Body of pancreas (tissue), 4 donors: ENCODE data around the gene CORO1A. TPM values are rescaled to one million over a fixed set of nuclear protein-coding genes. Genes with fewer than 3 reads are reported as not detected.

ENCODE experiments used
- ATAC-seq: fragments of 150-250 bp; one replicate; pipeline ENCODE4 v1.9.1; 2016
- DNase-seq, 4 donors: peaks; one replicate each; pipeline ENCODE4 v3.0.0-alpha.2; 2019
- H3K27ac ChIP-seq, 4 donors: fragments of 200-600 bp; sonication (generic); 1 replicate in 3 of 4; 2 replicates in 1 of 4; pipeline versions ENCODE4 v1.5.1 to v1.6.1; 2016 to 2019; ENCODE audit warnings: mild to moderate bottlenecking in 1 of 4, mixed read lengths in 1 of 4, moderate library complexity in 1 of 4
- H3K27me3 ChIP-seq, 2 donors: fragments of 200-600 bp; sonication (generic); one replicate each; pipeline ENCODE4 v1.6.0; 2016; ENCODE audit warnings: mild to moderate bottlenecking in 1 of 2
- H3K36me3 ChIP-seq, 2 donors: fragments of 200-600 bp; sonication (generic); replicated peaks in 1 of 2; 2 replicates each; pipeline ENCODE4 v1.5.1; 2016; ENCODE audit warnings: low read depth in 2 of 2; ENCODE audit not compliant: insufficient read depth in 1 of 2
- H3K4me1 ChIP-seq: fragments of 200-600 bp; sonication (generic); one replicate; pipeline ENCODE4 v1.6.0; 2016
- H3K4me3 ChIP-seq, 2 donors: fragments of 200-600 bp; sonication (generic); 1 replicate in 1 of 2; 2 replicates in 1 of 2; pipeline ENCODE4 v1.5.1; 2016 to 2019
- H3K9me3 ChIP-seq, 3 donors: fragments of 200-600 bp; sonication (generic); 1 replicate in 2 of 3; 2 replicates in 1 of 3; pipeline ENCODE4 v1.5.1; 2016
- POLR2A ChIP-seq, 3 donors: fragments of 450-650 bp; IDR thresholded peaks; one replicate each; pipeline ENCODE4 v1.6.1; 2016; ENCODE audit warnings: antibody characterized with exemption in 3 of 3, mild to moderate bottlenecking in 2 of 3
- WGBS, 2 donors: methylation state at CpG; one replicate each; pipeline ENCODE4 v1.1.5; 2017; 5-methylcytosine and 5-hydroxymethylcytosine counted together
- intact Hi-C: fragments of 100-400 bp; cut with DNase I; formaldehyde crosslinking; loops from one replicate; pipeline ENCODE4 v1.15.1; 2023
- total RNA-seq, 2 donors: library from RNA; depleted of rRNA; stranded (reverse); fragments of >200 nt; gene quantifications; one replicate each; pipeline ENCODE4 v1.1.0, GENCODE V29; 2016
- TF ChIP-seq, protein P1 (sequence below), 7 experiments: fragments of 450-650 bp in 4 of 7; fragments of 200-600 bp in 3 of 7; sonication (generic) in 3 of 7; IDR thresholded peaks; one replicate each; pipeline ENCODE4 v1.5.1; 2016 to 2019; ENCODE audit warnings: antibody characterized with exemption in 7 of 7

CORO1A gene
- total RNA-seq, 2 donors from 2014 or later = 8.2 to 17.4 TPM

GRCh38 chr16:30184096-30184890 is 891 bp downstream of the CORO1A start:
- ATAC-seq (no peak), DNase-seq (peak; percentile 15 to 41 (median 20))
- peak overlapping the region in 2 of 4 donors; percentile 36 to 78 for H3K27ac ChIP-seq
- no peaks in the 10 kb centered on the region for H3K36me3 ChIP-seq
- H3K4me1 ChIP-seq = peaks cover 17% of the 10 kb centered on the region
- intact Hi-C loops = no loop called here
- H3K4me3 ChIP-seq = peak overlapping the region in 1 of 2 donors; percentile 1
- WGBS, 2 donors = 3 to 35% methylated on average over 6 to 24 of the region's 24 CpGs
- TF ChIP-seq, protein P1, sequence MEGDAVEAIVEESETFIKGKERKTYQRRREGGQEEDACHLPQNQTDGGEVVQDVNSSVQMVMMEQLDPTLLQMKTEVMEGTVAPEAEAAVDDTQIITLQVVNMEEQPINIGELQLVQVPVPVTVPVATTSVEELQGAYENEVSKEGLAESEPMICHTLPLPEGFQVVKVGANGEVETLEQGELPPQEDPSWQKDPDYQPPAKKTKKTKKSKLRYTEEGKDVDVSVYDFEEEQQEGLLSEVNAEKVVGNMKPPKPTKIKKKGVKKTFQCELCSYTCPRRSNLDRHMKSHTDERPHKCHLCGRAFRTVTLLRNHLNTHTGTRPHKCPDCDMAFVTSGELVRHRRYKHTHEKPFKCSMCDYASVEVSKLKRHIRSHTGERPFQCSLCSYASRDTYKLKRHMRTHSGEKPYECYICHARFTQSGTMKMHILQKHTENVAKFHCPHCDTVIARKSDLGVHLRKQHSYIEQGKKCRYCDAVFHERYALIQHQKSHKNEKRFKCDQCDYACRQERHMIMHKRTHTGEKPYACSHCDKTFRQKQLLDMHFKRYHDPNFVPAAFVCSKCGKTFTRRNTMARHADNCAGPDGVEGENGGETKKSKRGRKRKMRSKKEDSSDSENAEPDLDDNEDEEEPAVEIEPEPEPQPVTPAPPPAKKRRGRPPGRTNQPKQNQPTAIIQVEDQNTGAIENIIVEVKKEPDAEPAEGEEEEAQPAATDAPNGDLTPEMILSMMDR (IDR thresholded peaks at IDR 0.05) = no peak
- no peak for TF ChIP-seq POLR2A (IDR thresholded peaks at IDR 0.05)
- H3K27me3 ChIP-seq = no peaks in the 10 kb centered on the region
- H3K9me3 ChIP-seq = no peaks in the 10 kb centered on the region

GRCh38 chr16:30184891-30185682 is 1.7 kb downstream of the CORO1A start:
- peaks cover 17% of the 10 kb centered on the region for H3K4me1 ChIP-seq
- intact Hi-C loops = no loop called here
- no peak for TF ChIP-seq POLR2A (IDR thresholded peaks at IDR 0.05)
- TF ChIP-seq, protein P1 (IDR thresholded peaks at IDR 0.05) = no peak
- H3K27ac ChIP-seq = peak overlapping the region in 2 of 4 donors; percentile 17 to 53
- no peaks in the 10 kb centered on the region for H3K9me3 ChIP-seq
- no peaks in the 10 kb centered on the region for H3K27me3 ChIP-seq
- H3K36me3 ChIP-seq = no peaks in the 10 kb centered on the region
- H3K4me3 ChIP-seq = no peak overlapping the region
- DNase-seq (peak in 2 of 4 donors; percentile 11 to 12), ATAC-seq (no peak)
- 72 to 88% methylated on average over 4 to 13 of the region's 13 CpGs for WGBS, 2 donors

DNA sequence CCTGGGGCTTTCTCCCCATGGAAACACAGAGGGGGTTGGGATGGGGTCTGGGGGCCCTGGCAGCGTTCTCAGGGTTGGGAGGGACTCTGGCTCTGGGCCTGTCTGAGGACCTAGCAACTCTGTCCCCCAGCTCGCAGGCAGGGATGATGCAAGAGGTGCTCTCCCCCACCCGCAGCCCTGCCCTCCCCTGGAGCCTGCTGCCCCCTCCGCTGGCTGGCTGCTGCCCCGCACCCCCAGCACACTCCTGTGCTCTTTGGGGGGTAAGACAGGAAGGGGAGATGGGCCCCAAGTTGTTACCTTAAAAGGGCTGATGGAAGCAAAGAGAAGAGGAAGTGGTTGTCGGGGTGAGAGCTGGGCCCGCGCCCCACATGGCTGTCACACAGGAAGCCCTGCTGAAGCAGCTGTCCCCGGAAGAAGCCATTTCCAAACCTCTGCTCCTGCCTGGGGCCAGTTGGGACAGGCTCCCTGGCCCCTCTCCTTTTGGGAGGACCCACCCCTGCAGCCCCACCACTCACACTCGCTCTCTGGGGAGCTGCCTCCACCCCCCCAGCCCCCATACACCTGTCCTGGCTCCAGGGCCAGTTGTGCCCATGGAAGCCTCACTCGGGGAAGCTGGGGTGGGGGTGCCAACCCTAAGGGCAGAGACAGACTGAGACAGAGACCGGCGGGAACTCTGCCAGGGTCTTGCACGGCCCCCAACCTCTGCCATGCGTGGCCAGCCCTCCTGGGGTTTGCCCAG is 2.5 kb downstream of the CORO1A start:
- no peaks in the 10 kb centered on the region for H3K9me3 ChIP-seq
- peaks cover 17% of the 10 kb centered on the region for H3K4me1 ChIP-seq
- H3K27ac ChIP-seq = peak overlapping the region in 2 of 4 donors; percentile 17 to 53
- no peak for TF ChIP-seq POLR2A (IDR thresholded peaks at IDR 0.05)
- TF ChIP-seq, protein P1 (IDR thresholded peaks at IDR 0.05) = no peak
- intact Hi-C loops = no loop called here
- H3K4me3 ChIP-seq = no peak overlapping the region
- H3K36me3 ChIP-seq = no peaks in the 10 kb centered on the region
- DNase-seq (peak; percentile 19 to 69 (median 32)), ATAC-seq (no peak)
- H3K27me3 ChIP-seq = no peaks in the 10 kb centered on the region
- WGBS, 2 donors = 66 to 79% methylated on average over 6 to 14 of the region's 15 CpGs

- H3K4me1 ChIP-seq = peaks cover 17% of the 10 kb centered on the region
- 73% methylated on average over 9 of the region's 9 CpGs; no CpG with 5 or more reads in 1 of the 2 donors for WGBS, 2 donors
- no peaks in the 10 kb centered on the region for H3K36me3 ChIP-seq
- TF ChIP-seq, protein P1 (IDR thresholded peaks at IDR 0.05) = no peak
- TF ChIP-seq POLR2A (IDR thresholded peaks at IDR 0.05) = no peak
- no peaks in the 10 kb centered on the region for H3K9me3 ChIP-seq
- no peaks in the 10 kb centered on the region for H3K27me3 ChIP-seq
- ATAC-seq (no peak), DNase-seq (no peak)
- intact Hi-C loops = no loop called here
- no peak overlapping the region for H3K4me3 ChIP-seq
- H3K27ac ChIP-seq = peak overlapping the region in 2 of 4 donors; percentile 17 to 53
These were observed 3.0 kb downstream of the CORO1A start for GRCh38 chr16:30186444-30186781.
